ENCODE data around the gene MVB12B.

MVB12B gene

DNA sequence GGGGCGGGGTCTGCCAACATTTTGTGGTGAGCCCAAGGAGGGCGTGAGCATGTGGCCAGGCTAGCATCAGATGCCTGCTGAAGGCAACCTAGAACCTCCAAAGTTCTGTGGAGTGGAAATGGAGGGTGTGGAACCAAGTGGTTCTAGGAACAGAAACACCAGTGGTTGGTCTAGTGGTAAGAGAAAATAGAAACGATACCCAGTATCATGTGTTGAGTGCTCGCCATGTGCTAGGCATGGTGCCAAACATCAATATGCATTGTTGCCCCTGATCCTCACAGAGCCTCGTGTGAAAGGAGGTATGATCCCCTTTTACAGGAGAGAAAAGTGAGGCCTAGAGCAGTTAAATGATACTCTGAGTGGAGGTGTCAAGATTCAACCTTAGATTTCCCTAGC is 31.5 kb upstream of the MVB12B start:
- TF ChIP-seq NFIC (IDR thresholded peaks at IDR 0.05) (no peak), TAF1 (IDR thresholded peaks at IDR 0.05; ENCODE audit: low read depth) (no peak), EGR1 (IDR thresholded peaks at IDR 0.05) (no peak), TCF12 (IDR thresholded peaks at IDR 0.05; ENCODE audit: low read depth) (no peak), CREB1 (IDR thresholded peaks at IDR 0.05; ENCODE audit: low read depth) (no peak), CEBPB (IDR thresholded peaks at IDR 0.05) (no peak), RAD21 (IDR thresholded peaks at IDR 0.05; ENCODE audit: low read depth) (no peak)
- TF ChIP-seq, protein P1, sequence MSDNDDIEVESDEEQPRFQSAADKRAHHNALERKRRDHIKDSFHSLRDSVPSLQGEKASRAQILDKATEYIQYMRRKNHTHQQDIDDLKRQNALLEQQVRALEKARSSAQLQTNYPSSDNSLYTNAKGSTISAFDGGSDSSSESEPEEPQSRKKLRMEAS (IDR thresholded peaks at IDR 0.05): no peak
- TF ChIP-seq, protein P2, sequence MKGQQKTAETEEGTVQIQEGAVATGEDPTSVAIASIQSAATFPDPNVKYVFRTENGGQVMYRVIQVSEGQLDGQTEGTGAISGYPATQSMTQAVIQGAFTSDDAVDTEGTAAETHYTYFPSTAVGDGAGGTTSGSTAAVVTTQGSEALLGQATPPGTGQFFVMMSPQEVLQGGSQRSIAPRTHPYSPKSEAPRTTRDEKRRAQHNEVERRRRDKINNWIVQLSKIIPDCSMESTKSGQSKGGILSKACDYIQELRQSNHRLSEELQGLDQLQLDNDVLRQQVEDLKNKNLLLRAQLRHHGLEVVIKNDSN (IDR thresholded peaks at IDR 0.05): no peak

DNA sequence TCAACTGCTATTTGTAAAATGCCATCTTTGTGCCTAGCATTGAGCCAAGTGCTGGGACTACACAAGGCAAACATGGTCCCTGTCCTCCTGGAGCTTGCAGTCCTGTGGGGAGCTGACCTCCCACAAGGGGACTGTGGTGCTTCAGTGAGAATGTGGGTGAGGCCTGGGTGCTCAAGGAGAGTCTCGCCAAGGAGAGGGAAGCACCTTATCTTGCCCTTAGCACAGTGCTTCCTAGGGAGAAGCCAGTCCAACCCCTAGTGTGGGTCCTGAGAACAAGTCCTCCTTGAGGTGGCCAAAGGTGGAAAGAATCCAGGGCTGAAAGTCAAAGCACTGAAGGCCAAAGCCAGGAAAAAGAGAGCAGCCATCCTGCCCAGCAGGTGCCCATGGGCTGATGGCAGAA is 31.1 kb upstream of the MVB12B start:
- TF ChIP-seq TEAD4 (IDR thresholded peaks at IDR 0.05) (no peak), FOXM1 (IDR thresholded peaks at IDR 0.05; ENCODE audit: borderline replicate concordance, low read depth) (no peak), CEBPB (IDR thresholded peaks at IDR 0.05) (no peak), NFIC (IDR thresholded peaks at IDR 0.05) (no peak), YY1 (IDR thresholded peaks at IDR 0.05; ENCODE audit: low read depth) (no peak), TAF1 (IDR thresholded peaks at IDR 0.05; ENCODE audit: low read depth) (no peak), ZBTB7A (IDR thresholded peaks at IDR 0.05; ENCODE audit: low read depth) (no peak), EP300 (IDR thresholded peaks at IDR 0.05; ENCODE audit: borderline replicate concordance) (no peak), RAD21 (IDR thresholded peaks at IDR 0.05; ENCODE audit: low read depth) (no peak), TCF12 (IDR thresholded peaks at IDR 0.05; ENCODE audit: low read depth) (no peak), EGR1 (IDR thresholded peaks at IDR 0.05) (no peak), CREB1 (IDR thresholded peaks at IDR 0.05; ENCODE audit: low read depth) (no peak)
- TF ChIP-seq, protein P1 (IDR thresholded peaks at IDR 0.05): no peak
- TF ChIP-seq, protein P2 (IDR thresholded peaks at IDR 0.05): no peak
- TF ChIP-seq, protein P3, sequence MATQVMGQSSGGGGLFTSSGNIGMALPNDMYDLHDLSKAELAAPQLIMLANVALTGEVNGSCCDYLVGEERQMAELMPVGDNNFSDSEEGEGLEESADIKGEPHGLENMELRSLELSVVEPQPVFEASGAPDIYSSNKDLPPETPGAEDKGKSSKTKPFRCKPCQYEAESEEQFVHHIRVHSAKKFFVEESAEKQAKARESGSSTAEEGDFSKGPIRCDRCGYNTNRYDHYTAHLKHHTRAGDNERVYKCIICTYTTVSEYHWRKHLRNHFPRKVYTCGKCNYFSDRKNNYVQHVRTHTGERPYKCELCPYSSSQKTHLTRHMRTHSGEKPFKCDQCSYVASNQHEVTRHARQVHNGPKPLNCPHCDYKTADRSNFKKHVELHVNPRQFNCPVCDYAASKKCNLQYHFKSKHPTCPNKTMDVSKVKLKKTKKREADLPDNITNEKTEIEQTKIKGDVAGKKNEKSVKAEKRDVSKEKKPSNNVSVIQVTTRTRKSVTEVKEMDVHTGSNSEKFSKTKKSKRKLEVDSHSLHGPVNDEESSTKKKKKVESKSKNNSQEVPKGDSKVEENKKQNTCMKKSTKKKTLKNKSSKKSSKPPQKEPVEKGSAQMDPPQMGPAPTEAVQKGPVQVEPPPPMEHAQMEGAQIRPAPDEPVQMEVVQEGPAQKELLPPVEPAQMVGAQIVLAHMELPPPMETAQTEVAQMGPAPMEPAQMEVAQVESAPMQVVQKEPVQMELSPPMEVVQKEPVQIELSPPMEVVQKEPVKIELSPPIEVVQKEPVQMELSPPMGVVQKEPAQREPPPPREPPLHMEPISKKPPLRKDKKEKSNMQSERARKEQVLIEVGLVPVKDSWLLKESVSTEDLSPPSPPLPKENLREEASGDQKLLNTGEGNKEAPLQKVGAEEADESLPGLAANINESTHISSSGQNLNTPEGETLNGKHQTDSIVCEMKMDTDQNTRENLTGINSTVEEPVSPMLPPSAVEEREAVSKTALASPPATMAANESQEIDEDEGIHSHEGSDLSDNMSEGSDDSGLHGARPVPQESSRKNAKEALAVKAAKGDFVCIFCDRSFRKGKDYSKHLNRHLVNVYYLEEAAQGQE (IDR thresholded peaks at IDR 0.05; ENCODE audit: low read depth): no peak

DNA sequence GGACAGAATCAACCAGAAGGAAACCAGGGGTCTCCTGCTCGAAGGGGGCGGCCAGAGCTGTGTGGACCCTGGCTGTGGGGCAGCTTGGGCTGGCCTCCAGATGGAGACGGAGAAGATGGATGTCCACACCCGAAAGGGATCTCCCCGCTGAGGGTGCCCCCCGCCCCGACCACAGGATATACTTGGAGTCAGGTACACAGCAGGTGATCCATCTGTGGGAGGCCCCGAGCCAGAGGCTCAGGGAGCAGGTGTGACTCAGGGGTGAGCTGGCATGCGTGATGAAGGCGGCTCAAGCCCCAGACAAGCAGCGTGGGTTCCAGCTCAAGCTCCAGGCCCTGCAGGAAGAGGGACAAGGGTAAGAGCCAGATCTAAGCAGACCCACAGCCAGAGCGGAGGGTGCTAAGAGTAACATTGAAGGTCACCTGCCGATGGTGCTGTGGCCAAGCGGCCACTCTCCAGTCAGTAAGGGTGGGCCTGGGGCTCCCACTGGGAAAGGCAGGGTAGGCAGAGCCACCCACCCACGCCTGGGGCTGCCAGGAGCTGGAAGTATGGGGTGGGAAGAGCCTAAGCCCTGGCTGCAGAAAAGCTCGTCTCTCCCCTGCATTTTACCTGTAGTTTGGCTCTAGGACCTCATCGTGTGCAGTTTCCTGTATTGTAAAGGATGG is 30.6 kb upstream of the MVB12B start:
- TF ChIP-seq ZBTB7A (IDR thresholded peaks at IDR 0.05; ENCODE audit: low read depth): 0 out of 2 replicates have a peak, but pooled peaks have one; percentile 42
- TF ChIP-seq, protein P1 (IDR thresholded peaks at IDR 0.05): no peak

DNA sequence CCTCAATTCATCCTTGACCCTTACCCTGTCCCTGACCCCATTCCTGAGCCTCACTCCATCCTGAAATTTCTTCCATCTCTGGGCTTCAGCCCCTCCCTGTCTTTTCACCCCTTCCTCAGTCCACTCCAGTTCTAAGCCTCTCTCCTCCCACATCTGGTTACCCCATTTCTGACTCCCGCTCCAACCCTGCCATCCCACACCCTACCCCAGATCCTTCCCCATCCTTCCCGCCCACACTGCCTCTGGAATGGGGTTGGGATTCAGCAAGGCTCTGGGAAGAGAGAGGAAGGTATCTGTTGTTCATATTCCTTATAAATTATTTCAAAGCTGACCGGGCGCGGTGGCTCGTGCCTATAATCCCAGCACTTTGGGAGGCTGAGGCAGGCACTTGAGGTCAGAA is 29.9 kb upstream of the MVB12B start:
- TF ChIP-seq CREB1 (IDR thresholded peaks at IDR 0.05; ENCODE audit: low read depth): no peak

DNA sequence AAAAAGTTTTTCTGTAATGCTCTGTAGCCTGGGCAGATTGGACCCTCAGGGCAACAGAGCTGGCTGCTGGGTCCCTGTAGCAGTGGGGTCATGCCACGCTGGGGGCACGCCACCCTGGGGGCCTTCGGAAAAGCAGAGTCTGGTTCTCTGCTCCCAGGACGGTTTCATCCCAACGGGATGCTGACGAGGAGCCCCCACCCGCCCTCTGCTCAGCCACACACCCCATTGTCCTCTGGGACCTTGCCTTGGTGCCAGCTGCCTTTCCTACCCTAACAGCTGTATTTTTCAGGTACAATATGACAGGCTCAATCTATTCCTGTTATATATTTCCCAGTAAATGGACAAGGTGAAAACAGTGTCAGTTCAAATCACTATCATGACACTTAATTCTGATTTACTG is 29.0 kb upstream of the MVB12B start:
- TF ChIP-seq EGR1 (IDR thresholded peaks at IDR 0.05): no peak
- no peak for TF ChIP-seq EP300 (IDR thresholded peaks at IDR 0.05; ENCODE audit: borderline replicate concordance)
- TF ChIP-seq TCF12 (IDR thresholded peaks at IDR 0.05; ENCODE audit: low read depth): no peak
- no peak for TF ChIP-seq TEAD4 (IDR thresholded peaks at IDR 0.05)
- TF ChIP-seq CREB1 (IDR thresholded peaks at IDR 0.05; ENCODE audit: low read depth): no peak
- TF ChIP-seq, protein P1 (IDR thresholded peaks at IDR 0.05): no peak
- TF ChIP-seq NFIC (IDR thresholded peaks at IDR 0.05): no peak
- TF ChIP-seq RAD21 (IDR thresholded peaks at IDR 0.05; ENCODE audit: low read depth): no peak
- TF ChIP-seq, protein P2 (IDR thresholded peaks at IDR 0.05): no peak
- no peak for TF ChIP-seq TAF1 (IDR thresholded peaks at IDR 0.05; ENCODE audit: low read depth)
- TF ChIP-seq CEBPB (IDR thresholded peaks at IDR 0.05): no peak
- no peak for TF ChIP-seq FOXM1 (IDR thresholded peaks at IDR 0.05; ENCODE audit: borderline replicate concordance, low read depth)
- TF ChIP-seq, protein P3 (IDR thresholded peaks at IDR 0.05; ENCODE audit: low read depth): no peak
- no peak for TF ChIP-seq ZBTB7A (IDR thresholded peaks at IDR 0.05; ENCODE audit: low read depth)
- no peak for TF ChIP-seq YY1 (IDR thresholded peaks at IDR 0.05; ENCODE audit: low read depth)

Data from Ishikawa (cell line).